22Rv1 (cell line): Measurements from ENCODE around the gene C1QTNF8.

Source experiments
- H3K27ac ChIP-seq: fragments of 450-650 bp; 2 replicates; pipeline ENCODE4 v1.5.1; 2017
- ZFX ChIP-seq: fragments of 450-650 bp; IDR thresholded peaks from 2 replicates; pipeline ENCODE4 v1.6.1; 2017; ENCODE audit warnings: antibody characterized with exemption, borderline replicate concordance
- TF ChIP-seq, protein P1 (sequence below): fragments of 450-650 bp; IDR thresholded peaks from 2 replicates; pipeline ENCODE4 v1.5.1; 2017; ENCODE audit warnings: mild to moderate bottlenecking

Gene C1QTNF8

DNA sequence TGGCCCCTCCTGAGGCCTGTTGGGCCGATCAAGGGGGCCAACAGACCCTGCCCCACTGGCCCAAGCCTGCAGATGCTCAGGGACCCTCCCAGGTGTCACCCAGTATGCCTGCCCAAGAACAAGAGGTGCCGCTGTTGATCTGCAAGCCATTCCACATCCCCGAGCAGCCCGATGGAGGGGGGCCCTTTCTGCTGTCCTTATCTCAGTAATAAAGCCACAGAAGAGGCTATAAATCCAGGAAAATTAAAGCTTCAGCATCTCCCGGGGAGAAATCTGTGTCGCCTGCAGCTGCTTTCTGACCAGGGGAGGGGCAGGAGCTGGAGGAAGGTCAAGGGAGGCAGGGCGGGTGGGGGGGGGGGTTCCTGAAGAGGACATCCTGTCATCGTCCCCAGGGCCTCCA lies 45.1 kb upstream of the C1QTNF8 start:
- H3K27ac ChIP-seq = no peak overlapping the region
- TF ChIP-seq ZFX = no peak
- TF ChIP-seq, protein P1, sequence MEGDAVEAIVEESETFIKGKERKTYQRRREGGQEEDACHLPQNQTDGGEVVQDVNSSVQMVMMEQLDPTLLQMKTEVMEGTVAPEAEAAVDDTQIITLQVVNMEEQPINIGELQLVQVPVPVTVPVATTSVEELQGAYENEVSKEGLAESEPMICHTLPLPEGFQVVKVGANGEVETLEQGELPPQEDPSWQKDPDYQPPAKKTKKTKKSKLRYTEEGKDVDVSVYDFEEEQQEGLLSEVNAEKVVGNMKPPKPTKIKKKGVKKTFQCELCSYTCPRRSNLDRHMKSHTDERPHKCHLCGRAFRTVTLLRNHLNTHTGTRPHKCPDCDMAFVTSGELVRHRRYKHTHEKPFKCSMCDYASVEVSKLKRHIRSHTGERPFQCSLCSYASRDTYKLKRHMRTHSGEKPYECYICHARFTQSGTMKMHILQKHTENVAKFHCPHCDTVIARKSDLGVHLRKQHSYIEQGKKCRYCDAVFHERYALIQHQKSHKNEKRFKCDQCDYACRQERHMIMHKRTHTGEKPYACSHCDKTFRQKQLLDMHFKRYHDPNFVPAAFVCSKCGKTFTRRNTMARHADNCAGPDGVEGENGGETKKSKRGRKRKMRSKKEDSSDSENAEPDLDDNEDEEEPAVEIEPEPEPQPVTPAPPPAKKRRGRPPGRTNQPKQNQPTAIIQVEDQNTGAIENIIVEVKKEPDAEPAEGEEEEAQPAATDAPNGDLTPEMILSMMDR = no peak

DNA sequence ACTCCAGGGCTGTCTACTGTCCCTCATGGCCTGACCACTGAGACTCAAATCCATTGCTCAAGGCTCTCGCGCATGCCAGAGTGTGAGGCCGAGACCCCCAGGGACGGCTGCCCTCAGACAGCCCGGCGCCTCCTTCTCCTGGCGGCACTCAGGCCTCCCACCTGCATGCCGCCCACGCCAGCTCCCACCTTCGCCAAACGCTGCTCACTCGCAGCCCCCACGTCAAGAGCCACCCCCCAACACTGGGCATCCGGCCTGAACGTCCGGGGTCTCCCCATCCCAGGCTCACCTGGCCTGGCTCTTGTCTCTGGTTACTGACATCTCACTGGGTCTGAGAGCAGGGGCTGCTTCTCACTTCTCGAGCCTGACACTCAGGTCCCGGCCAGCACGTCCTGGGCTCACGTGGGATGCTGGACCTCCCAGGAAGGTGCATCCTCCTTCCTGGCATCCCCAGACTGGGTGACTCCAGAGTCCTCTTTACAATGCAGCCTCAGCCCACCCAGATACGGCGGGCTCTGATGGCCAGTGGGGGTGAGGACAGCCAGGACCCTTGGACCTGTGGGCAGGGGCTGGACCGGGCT lies 44.6 kb upstream of the C1QTNF8 start:
- no peak overlapping the region for H3K27ac ChIP-seq
- TF ChIP-seq ZFX = no peak
- TF ChIP-seq, protein P1 = no peak

DNA sequence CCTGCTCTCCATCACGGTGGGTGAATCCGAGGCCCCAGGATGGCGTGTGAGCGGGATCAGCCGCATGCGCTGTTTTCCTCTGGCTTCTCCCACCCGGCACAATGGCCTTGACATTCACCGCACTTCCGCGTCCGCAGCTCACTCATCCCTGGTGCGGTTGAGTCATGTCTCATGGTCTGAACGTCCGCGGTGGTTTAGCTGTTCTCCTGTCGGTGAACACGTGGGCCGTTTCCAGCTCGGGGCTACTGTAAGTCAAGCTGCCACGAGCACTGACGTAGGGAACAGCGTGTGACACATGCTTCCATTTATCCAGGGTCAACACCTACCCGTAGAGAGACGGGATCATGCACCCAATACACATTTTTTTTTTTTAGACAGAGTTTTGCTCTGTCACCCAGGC lies 41.6 kb upstream of the C1QTNF8 start:
- TF ChIP-seq, protein P1 = no peak
- no peak for TF ChIP-seq ZFX
- H3K27ac ChIP-seq = no peak overlapping the region

DNA sequence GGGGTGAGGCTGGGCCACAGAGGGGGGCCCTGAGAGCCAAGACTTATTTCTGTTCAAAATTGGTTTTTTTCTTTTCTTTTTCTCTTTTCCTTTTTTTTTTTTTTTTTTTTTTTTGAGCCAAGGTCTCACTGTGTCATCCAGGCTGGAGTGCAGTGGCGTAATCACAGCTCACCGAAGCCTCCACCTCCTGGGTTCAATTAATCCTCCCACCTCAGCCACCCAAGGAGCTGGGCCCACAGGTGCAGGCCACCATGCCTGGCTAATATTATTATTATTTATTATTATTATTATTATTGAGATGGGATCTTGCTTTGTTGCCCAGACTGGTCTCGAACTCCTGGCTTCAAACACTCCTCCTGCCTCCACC lies 39.4 kb upstream of the C1QTNF8 start:
- TF ChIP-seq, protein P1 = no peak

DNA sequence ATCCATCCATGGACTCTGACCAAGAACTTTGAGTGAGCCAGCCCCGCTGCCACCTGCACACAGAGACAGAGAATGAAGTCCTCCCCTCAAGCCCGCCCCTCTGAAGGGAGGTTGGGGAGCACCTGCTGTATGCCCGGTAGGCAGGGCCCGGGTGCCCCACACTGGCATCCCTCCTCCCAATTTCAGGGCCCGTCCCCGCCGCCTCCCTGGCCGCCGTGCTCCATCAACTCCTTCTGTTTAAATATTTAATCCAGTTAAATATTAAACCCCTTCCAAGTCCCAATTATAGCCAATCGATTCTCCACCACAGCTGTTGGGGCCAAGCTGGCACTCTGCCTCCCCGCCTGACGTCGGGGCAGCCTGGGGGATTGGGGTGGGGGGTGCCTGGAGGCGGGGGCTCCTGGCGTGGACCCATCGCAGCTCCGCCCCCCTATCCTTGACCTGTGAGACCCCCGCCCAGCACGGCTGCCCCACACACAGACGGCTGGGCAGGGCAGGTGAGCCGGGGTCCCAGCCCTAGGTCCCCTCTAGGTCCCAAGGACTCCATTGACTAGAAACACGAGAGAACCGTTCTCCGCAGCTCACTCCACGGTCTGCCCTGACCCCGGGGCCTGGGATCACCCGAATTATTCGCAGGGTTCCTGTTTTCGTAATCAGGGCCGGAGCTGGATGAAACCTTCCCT lies 38.9 kb upstream of the C1QTNF8 start:
- no peak overlapping the region for H3K27ac ChIP-seq
- TF ChIP-seq ZFX = no peak
- TF ChIP-seq, protein P1 = no peak

More for the DNA sequence above, 39.4 kb upstream of the C1QTNF8 start:
- no peak overlapping the region for H3K27ac ChIP-seq

DNA sequence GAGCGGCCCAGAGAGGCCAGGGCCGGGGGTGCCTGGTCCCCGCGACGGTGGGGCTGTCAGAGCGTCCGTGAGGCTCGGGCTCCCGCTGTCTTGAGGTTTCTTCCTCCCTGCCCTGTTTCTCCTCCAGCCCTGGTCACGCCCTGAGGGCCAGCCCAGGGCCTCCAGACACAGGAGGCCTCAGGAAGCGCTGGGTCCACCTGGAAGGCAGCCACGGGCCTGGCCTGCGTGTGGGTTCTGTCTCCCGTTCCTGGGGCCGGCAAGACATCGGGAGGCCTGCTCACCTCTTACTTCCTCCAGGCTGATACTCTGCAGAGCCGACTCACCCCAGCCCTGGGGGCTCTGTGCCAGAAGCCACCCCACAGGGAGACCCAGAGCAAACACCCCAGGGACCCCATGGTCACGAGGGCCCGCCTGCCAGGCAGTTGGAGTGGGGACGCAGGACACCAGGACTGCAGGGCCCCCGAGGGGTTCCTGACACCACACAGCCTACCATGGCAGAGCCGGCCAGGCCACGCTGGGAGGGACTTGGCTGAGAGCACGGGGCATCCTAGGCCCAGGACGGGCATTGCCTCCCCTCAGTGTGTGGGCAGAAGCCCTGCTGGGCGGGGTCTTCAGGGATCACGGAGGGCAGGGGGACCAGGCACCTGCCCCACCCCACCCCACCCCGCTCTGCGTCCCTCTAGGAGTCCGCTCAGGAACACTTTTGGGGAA lies 37.9 kb upstream of the C1QTNF8 start:
- no peak overlapping the region for H3K27ac ChIP-seq
- TF ChIP-seq, protein P1 = no peak
- no peak for TF ChIP-seq ZFX

DNA sequence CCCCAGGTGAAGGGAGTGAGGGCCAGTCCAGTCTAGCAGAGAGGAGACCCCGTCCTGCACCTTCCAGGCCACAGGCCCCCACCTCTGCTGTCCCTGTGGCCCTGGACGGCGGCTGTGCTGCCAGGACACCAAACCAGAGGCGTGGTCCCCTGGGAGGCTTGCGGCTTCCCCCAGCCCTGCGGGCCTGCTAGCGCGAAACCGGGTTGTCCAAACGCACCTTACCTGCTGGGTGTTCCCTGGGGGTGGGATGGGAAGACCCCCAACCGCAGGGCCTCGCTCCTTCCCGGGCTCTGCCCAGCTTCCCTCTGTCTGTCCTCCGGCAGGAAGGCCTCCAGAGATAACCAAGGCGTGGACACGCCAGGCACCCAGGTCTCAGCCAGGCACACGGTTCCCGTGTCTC lies 37.2 kb upstream of the C1QTNF8 start:
- H3K27ac ChIP-seq = no peak overlapping the region
- TF ChIP-seq ZFX = no peak
- TF ChIP-seq, protein P1 = no peak
